Stimulated activated CD8-positive, alpha-beta memory T cell treated with anti-CD3 and anti-CD28 coated beads, Interleukin-2, amount 100 ng/mL, for 48 hours (primary cell): ENCODE data around the gene DHODH.

Experiments
- DNase-seq, 2 donors: peaks; one replicate each; pipeline ENCODE4 v3.0.0-alpha.2; 2020; ENCODE audit warnings: low read depth in 2 of 2

The DHODH gene

GRCh38 chr16:72013888-72014581 is 5.5 kb downstream of the DHODH start:
- DNase-seq: no peak

- no peak for DNase-seq
Observed at GRCh38 chr16:72014675-72015074, 6.1 kb downstream of the DHODH start.

GRCh38 chr16:72015124-72015523 is 6.6 kb downstream of the DHODH start:
- no peak for DNase-seq

- no peak for DNase-seq
Observed at GRCh38 chr16:72018470-72018869, 9.9 kb downstream of the DHODH start.

- no peak for DNase-seq
Observed at GRCh38 chr16:72021043-72021442, 12.5 kb downstream of the DHODH start.

- DNase-seq: no peak
Observed at GRCh38 chr16:72022127-72022526, 13.6 kb downstream of the DHODH start.

- DNase-seq: no peak
Observed at GRCh38 chr16:72023962-72024361, 15.4 kb downstream of the DHODH start.

- DNase-seq: no peak
Observed at GRCh38 chr16:72024862-72025382, 16.4 kb downstream of the DHODH start.

- DNase-seq: no peak
Observed at GRCh38 chr16:72025404-72026114, 17.0 kb downstream of the DHODH start.

GRCh38 chr16:72027669-72028378 is 19.3 kb downstream of the DHODH start:
- no peak for DNase-seq

- DNase-seq: no peak
Observed at GRCh38 chr16:72029567-72030271, 21.2 kb downstream of the DHODH start.

- DNase-seq: no peak
Observed at GRCh38 chr16:72033437-72033836, 24.9 kb downstream of the DHODH start.

- DNase-seq: no peak
Observed at GRCh38 chr16:72036098-72036497, 27.6 kb downstream of the DHODH start.

GRCh38 chr16:72042157-72042660 is 33.7 kb downstream of the DHODH start:
- DNase-seq: no peak

GRCh38 chr16:72043058-72043457 is 34.5 kb downstream of the DHODH start:
- DNase-seq: no peak

- no peak for DNase-seq
Observed at GRCh38 chr16:72043539-72043938, 35.0 kb downstream of the DHODH start.

- DNase-seq: no peak
Observed at GRCh38 chr16:72044296-72044695, 35.8 kb downstream of the DHODH start.

GRCh38 chr16:72044825-72045359 is 36.3 kb downstream of the DHODH start:
- DNase-seq: no peak

- no peak for DNase-seq
Observed at GRCh38 chr16:72049110-72049509, 40.6 kb downstream of the DHODH start.

GRCh38 chr16:72050769-72051464 is 42.4 kb downstream of the DHODH start:
- DNase-seq: no peak

- no peak for DNase-seq
Observed at GRCh38 chr16:72051818-72052217, 43.3 kb downstream of the DHODH start.
